ENCODE data around the gene CLMP. TPM values are rescaled to one million over a fixed set of nuclear protein-coding genes. Genes with fewer than 3 reads are reported as not detected.

The CLMP gene
- total RNA-seq, 1 experiment from 2014 or later: 5.4 TPM

DNA sequence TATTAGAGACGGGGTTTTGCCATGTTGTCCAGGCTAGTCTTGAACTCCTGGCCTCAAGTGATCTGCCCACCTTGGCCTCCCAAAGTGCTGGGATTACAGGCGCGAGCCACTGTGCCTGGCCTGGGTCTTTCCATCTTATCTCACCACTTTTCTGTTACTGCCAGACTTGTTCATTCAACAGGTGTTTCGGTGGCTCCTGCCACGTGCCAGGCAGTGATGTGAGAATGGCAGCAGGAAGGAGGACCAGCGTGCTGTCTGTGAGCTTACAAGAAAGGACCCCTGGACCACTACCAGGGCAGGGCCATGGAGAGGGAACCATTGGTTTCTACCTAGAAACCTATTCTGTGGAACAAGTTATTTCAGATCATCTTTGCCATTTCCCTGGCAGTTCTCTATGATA is 44.2 kb downstream of the CLMP start:
- CTCF ChIA-PET: no interaction called here
- Histone ChIP-seq H3K9me3 (ENCODE audit: insufficient read depth, low read depth) (no peaks in the 10 kb centered on the region), H3F3A (ENCODE audit: insufficient read depth, low read depth) (peaks cover 12% of the 10 kb centered on the region), H3K9me2 (ENCODE audit: insufficient read depth) (no peaks in the 10 kb centered on the region; the same call in 1 of the 2 replicates), H2AFZ (no peak overlapping the region), H3K36me3 (ENCODE audit: low read depth) (no peaks in the 10 kb centered on the region), H3K27me3 (ENCODE audit: insufficient read depth, low read depth) (no peaks in the 10 kb centered on the region), H3K4me1 (replicated peaks; ENCODE audit: insufficient read depth) (peaks cover 17% of the 10 kb centered on the region), H3K4me2 (no peak overlapping the region), H3K4me3 (no peak overlapping the region), H4K20me1 (ENCODE audit: insufficient read depth) (no peaks in the 10 kb centered on the region), H3K27ac (no peak overlapping the region), H3K79me2 (ENCODE audit: low read depth) (no peaks in the 10 kb centered on the region)
- no peak for DNase-seq
- POLR2A ChIA-PET (ENCODE audit: unreplicated experiment): no interaction called here
- BruUV-seq (replicated peaks): no TSS peak
- TF ChIP-seq, protein P1, sequence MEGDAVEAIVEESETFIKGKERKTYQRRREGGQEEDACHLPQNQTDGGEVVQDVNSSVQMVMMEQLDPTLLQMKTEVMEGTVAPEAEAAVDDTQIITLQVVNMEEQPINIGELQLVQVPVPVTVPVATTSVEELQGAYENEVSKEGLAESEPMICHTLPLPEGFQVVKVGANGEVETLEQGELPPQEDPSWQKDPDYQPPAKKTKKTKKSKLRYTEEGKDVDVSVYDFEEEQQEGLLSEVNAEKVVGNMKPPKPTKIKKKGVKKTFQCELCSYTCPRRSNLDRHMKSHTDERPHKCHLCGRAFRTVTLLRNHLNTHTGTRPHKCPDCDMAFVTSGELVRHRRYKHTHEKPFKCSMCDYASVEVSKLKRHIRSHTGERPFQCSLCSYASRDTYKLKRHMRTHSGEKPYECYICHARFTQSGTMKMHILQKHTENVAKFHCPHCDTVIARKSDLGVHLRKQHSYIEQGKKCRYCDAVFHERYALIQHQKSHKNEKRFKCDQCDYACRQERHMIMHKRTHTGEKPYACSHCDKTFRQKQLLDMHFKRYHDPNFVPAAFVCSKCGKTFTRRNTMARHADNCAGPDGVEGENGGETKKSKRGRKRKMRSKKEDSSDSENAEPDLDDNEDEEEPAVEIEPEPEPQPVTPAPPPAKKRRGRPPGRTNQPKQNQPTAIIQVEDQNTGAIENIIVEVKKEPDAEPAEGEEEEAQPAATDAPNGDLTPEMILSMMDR (conservative IDR thresholded peaks at IDR 0.05): no peak
- no peak for TF ChIP-seq EZH2 (IDR thresholded peaks at IDR 0.05; ENCODE audit: low read depth)
- intact Hi-C loops (cut with micrococcal nuclease; ENCODE audit: unreplicated experiment): no loop called here

GRCh38 chr11:123148965-123149364 is 46.1 kb downstream of the CLMP start:
- no peak overlapping the region for H3K4me3 ChIP-seq
- no peak overlapping the region for H3K27ac ChIP-seq
- no peaks in the 10 kb centered on the region; the same call in 1 of the 2 replicates for H3K9me2 ChIP-seq (ENCODE audit: insufficient read depth)
- H3F3A ChIP-seq (ENCODE audit: insufficient read depth, low read depth): peaks cover 30% of the 10 kb centered on the region
- intact Hi-C loops (cut with micrococcal nuclease; ENCODE audit: unreplicated experiment): loop anchor here (5.0 kb wide), 1 partner anchor 33 kb away; no protein-coding TSS in a partner anchor
- H2AFZ ChIP-seq: no peak overlapping the region
- TF ChIP-seq EZH2 (IDR thresholded peaks at IDR 0.05; ENCODE audit: low read depth): no peak
- TF ChIP-seq, protein P1 (conservative IDR thresholded peaks at IDR 0.05): no peak
- H3K4me2 ChIP-seq: no peak overlapping the region
- no TSS peak for BruUV-seq (replicated peaks)
- no peaks in the 10 kb centered on the region for H3K27me3 ChIP-seq (ENCODE audit: insufficient read depth, low read depth)
- ChIA-PET CTCF (no interaction called here), POLR2A (ENCODE audit: unreplicated experiment) (no interaction called here)
- peaks cover 34% of the 10 kb centered on the region for H3K4me1 ChIP-seq (replicated peaks; ENCODE audit: insufficient read depth)
- H3K36me3 ChIP-seq (ENCODE audit: low read depth): no peaks in the 10 kb centered on the region
- no peak for DNase-seq
- no peaks in the 10 kb centered on the region for H4K20me1 ChIP-seq (ENCODE audit: insufficient read depth)
- H3K9me3 ChIP-seq (ENCODE audit: insufficient read depth, low read depth): no peaks in the 10 kb centered on the region
- no peaks in the 10 kb centered on the region for H3K79me2 ChIP-seq (ENCODE audit: low read depth)

DNA sequence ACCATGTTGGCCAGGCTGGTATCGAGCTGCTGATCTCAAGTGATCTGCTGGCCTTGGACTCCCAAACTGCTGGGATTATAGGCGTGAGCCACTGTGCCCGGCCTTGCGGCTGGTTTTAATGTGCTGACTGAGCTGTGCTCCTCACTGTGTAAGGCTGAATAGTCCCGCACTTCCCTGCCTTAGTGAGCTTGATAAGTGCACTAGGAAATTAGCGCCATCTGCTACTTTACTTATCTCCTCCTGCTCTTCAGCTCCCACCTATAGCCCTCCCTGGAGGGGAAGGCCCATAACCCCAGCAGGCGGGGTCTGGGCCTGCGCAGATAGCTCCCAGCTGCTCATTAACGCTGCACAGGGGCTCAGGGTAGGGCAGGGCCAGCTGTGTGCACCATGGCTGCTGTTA is 49.4 kb downstream of the CLMP start:
- H3K4me1 ChIP-seq (replicated peaks; ENCODE audit: insufficient read depth): peaks cover 45% of the 10 kb centered on the region
- peak overlapping the region; percentile 96 for H3K27ac ChIP-seq
- CTCF ChIA-PET: interaction anchor here (0.6 kb wide), 2 partner anchors 33 to 101 kb away, joined by 3 to 4 read pairs; no protein-coding TSS in a partner anchor
- POLR2A ChIA-PET (ENCODE audit: unreplicated experiment): interaction anchor here (0.6 kb wide), 2 partner anchors 28 to 1963 kb away, joined by 3 to 5 read pairs; no protein-coding TSS in a partner anchor
- H3K4me2 ChIP-seq: peak overlapping the region; percentile 81
- H4K20me1 ChIP-seq (ENCODE audit: insufficient read depth): no peaks in the 10 kb centered on the region
- DNase-seq: no peak
- no peaks in the 10 kb centered on the region; the same call in 1 of the 2 replicates for H3K9me2 ChIP-seq (ENCODE audit: insufficient read depth)
- intact Hi-C loops (cut with micrococcal nuclease; ENCODE audit: unreplicated experiment): loop anchor here (5.0 kb wide), 1 partner anchor 37 kb away; no protein-coding TSS in a partner anchor
- peak overlapping the region; percentile 42; the same call in 1 of the 2 replicates for H3K4me3 ChIP-seq
- TSS peak; percentile 91 for BruUV-seq (replicated peaks)
- peaks cover 6% of the 10 kb centered on the region for H3K79me2 ChIP-seq (ENCODE audit: low read depth)
- H3K27me3 ChIP-seq (ENCODE audit: insufficient read depth, low read depth): no peaks in the 10 kb centered on the region
- H3F3A ChIP-seq (ENCODE audit: insufficient read depth, low read depth): peaks cover 41% of the 10 kb centered on the region
- TF ChIP-seq EZH2 (IDR thresholded peaks at IDR 0.05; ENCODE audit: low read depth): no peak
- TF ChIP-seq, protein P1 (conservative IDR thresholded peaks at IDR 0.05): no peak
- H3K36me3 ChIP-seq (ENCODE audit: low read depth): no peaks in the 10 kb centered on the region
- H2AFZ ChIP-seq: peak overlapping the region; percentile 77
- no peaks in the 10 kb centered on the region for H3K9me3 ChIP-seq (ENCODE audit: insufficient read depth, low read depth)
